ENCODE data around the gene THEMIS2. TPM values are rescaled to one million over a fixed set of nuclear protein-coding genes. Genes with fewer than 3 reads are reported as not detected.

The THEMIS2 gene
- total and polyA plus RNA-seq, 2 of the 8 experiments (the other 6 are each of a cell fraction or from before 2014, with no cell fraction given), result 12.4 to 28.0 TPM

DNA sequence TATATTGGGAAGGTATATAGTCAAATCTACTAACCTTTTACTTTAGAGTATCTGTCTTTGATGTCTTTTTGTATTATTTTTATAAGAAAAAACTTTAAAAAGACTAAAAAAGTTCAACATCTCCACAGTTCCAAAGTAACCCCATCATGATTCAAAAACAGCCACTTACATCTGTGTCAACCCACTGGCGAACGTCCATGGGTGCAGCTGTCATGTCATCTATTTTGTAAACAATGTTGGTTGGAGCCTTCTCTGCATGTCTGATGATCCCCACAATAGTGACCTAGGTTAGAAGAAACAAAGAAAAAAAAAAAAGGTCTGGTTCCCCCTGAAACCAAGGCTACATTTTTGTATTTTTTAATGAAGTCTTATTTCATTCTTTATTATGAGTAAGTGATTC is 34.4 kb downstream of the THEMIS2 start (continued):
- TF ChIP-seq CBX5 (IDR thresholded peaks at IDR 0.05; ENCODE audit: low read depth, low read length), result no peak
